HS-27A (cell line): ENCODE data around the gene SPDYE16.
"Not testable (repeated sequence)": the region's sequence is repeated elsewhere in the genome, so short reads cannot be mapped to it uniquely, and the experiment has no call there.

Source experiments
- DNase-seq: peaks from one replicate; pipeline ENCODE4 v3.0.0-alpha.2; 2012; ENCODE audit warnings: low read depth, missing footprints

Gene SPDYE16

GRCh38 chr7:76543197-76543596 lies at the start of gene SPDYE16:
Gene SPDYE16, minus strand, starts transcription at chr7:76543297. Its CDS starts 1,838 bp downstream, at chr7:76541459.
- DNase-seq, result not testable (repeated sequence)

GRCh38 chr7:76592694-76593093 lies 49.6 kb upstream of the SPDYE16 start:
- DNase-seq, result not testable (repeated sequence)

GRCh38 chr7:76591602-76592304 lies 48.7 kb upstream of the SPDYE16 start:
- DNase-seq, result not testable (repeated sequence)

- not testable (repeated sequence) for DNase-seq
Observed at GRCh38 chr7:76591033-76591432, 47.9 kb upstream of the SPDYE16 start.

GRCh38 chr7:76588586-76588985 lies 45.5 kb upstream of the SPDYE16 start:
- DNase-seq, result not testable (repeated sequence)

- DNase-seq, result not testable (repeated sequence)
Observed at GRCh38 chr7:76586585-76587315, 43.7 kb upstream of the SPDYE16 start.

GRCh38 chr7:76583636-76584281 lies 40.7 kb upstream of the SPDYE16 start:
- DNase-seq, result not testable (repeated sequence)

GRCh38 chr7:76582848-76583631 lies 39.9 kb upstream of the SPDYE16 start:
- DNase-seq, result not testable (repeated sequence)

GRCh38 chr7:76575919-76576655 lies 33.0 kb upstream of the SPDYE16 start:
- not testable (repeated sequence) for DNase-seq

- DNase-seq, result not testable (repeated sequence)
Observed at GRCh38 chr7:76575431-76575830, 32.3 kb upstream of the SPDYE16 start.

GRCh38 chr7:76572296-76572695 lies 29.2 kb upstream of the SPDYE16 start:
- not testable (repeated sequence) for DNase-seq

- DNase-seq, result not testable (repeated sequence)
Observed at GRCh38 chr7:76570324-76570775, 27.3 kb upstream of the SPDYE16 start.

GRCh38 chr7:76568742-76569141 lies 25.6 kb upstream of the SPDYE16 start:
- DNase-seq, result peak; percentile 46

GRCh38 chr7:76567753-76568152 lies 24.7 kb upstream of the SPDYE16 start:
- DNase-seq, result not testable (repeated sequence)

GRCh38 chr7:76567311-76567710 lies 24.2 kb upstream of the SPDYE16 start:
- DNase-seq, result not testable (repeated sequence)

GRCh38 chr7:76565001-76565400 lies 21.9 kb upstream of the SPDYE16 start:
- DNase-seq, result not testable (repeated sequence)

GRCh38 chr7:76561342-76561741 lies 18.2 kb upstream of the SPDYE16 start:
- DNase-seq, result not testable (repeated sequence)

- not testable (repeated sequence) for DNase-seq
Observed at GRCh38 chr7:76560157-76560556, 17.1 kb upstream of the SPDYE16 start.

- not testable (repeated sequence) for DNase-seq
Observed at GRCh38 chr7:76559685-76560084, 16.6 kb upstream of the SPDYE16 start.

- DNase-seq, result not testable (repeated sequence)
Observed at GRCh38 chr7:76551992-76552391, 8.9 kb upstream of the SPDYE16 start.

GRCh38 chr7:76549855-76550248 lies 6.8 kb upstream of the SPDYE16 start:
- DNase-seq, result not testable (repeated sequence)
